HG03108 (cell line): ENCODE measurements around the gene KLHL2.
A peak's percentile ranks its signal among the peaks of the same experiment; 100 is the strongest.

Experiments
- ATAC-seq: cut with Tn5 transposase; IDR thresholded peaks from one replicate; pipeline ENCODE4 v1.9.1; 2021; ENCODE audit warnings: moderate library complexity; ENCODE audit not compliant: unreplicated experiment

KLHL2 gene

GRCh38 chr4:165286619-165287340 lies 79.4 kb downstream of the KLHL2 start:
- peak; percentile 71 for ATAC-seq

GRCh38 chr4:165288226-165288625 lies 80.9 kb downstream of the KLHL2 start:
- ATAC-seq: peak; percentile 51

- peak; percentile 2 for ATAC-seq
Observed at GRCh38 chr4:165288639-165289422, 81.5 kb downstream of the KLHL2 start.

- no peak for ATAC-seq
Observed at GRCh38 chr4:165289423-165289785, 82.0 kb downstream of the KLHL2 start.

- ATAC-seq: no peak
Observed at GRCh38 chr4:165293061-165293460, 85.7 kb downstream of the KLHL2 start.

GRCh38 chr4:165293927-165294649 lies 86.7 kb downstream of the KLHL2 start:
- ATAC-seq: no peak

- ATAC-seq: peak; percentile 93
Observed at GRCh38 chr4:165294907-165295306, 87.5 kb downstream of the KLHL2 start.

GRCh38 chr4:165297626-165298025 lies 90.3 kb downstream of the KLHL2 start:
- no peak for ATAC-seq

GRCh38 chr4:165299399-165300060 lies 92.2 kb downstream of the KLHL2 start:
- no peak for ATAC-seq

- peak; percentile 76 for ATAC-seq
Observed at GRCh38 chr4:165301833-165302232, 94.5 kb downstream of the KLHL2 start.

GRCh38 chr4:165302658-165303057 lies 95.3 kb downstream of the KLHL2 start:
- ATAC-seq: no peak

- no peak for ATAC-seq
Observed at GRCh38 chr4:165308166-165308565, 100.8 kb downstream of the KLHL2 start.

GRCh38 chr4:165308606-165309005 lies 101.2 kb downstream of the KLHL2 start:
- ATAC-seq: no peak

GRCh38 chr4:165309456-165309855 lies 102.1 kb downstream of the KLHL2 start:
- ATAC-seq: no peak

- no peak for ATAC-seq
Observed at GRCh38 chr4:165312506-165312905, 105.1 kb downstream of the KLHL2 start.

- ATAC-seq: no peak
Observed at GRCh38 chr4:165319030-165319429, 111.7 kb downstream of the KLHL2 start.

- ATAC-seq: no peak
Observed at GRCh38 chr4:165319509-165319908, 112.1 kb downstream of the KLHL2 start.

GRCh38 chr4:165324236-165324917 lies 117.0 kb downstream of the KLHL2 start:
- no peak for ATAC-seq

GRCh38 chr4:165324918-165325304 lies 117.5 kb downstream of the KLHL2 start:
- ATAC-seq: no peak

GRCh38 chr4:165325732-165326512 lies 118.6 kb downstream of the KLHL2 start:
- ATAC-seq: no peak
